Fibroblast of pulmonary artery (primary cell): ENCODE results near the gene COL11A1.
"Not testable (repeated sequence)": the region's sequence is repeated elsewhere in the genome, so short reads cannot be mapped to it uniquely, and the experiment has no call there.

Experiments
- DNase-seq: peaks from one replicate; pipeline ENCODE4 v3.0.0-alpha.2; 2010; ENCODE audit warnings: low read depth
- H3K4me3 ChIP-seq: replicated peaks from 2 replicates; pipeline ENCODE4 v1.5.1; 2011; ENCODE audit warnings: low read depth, mild to moderate bottlenecking, control low read depth, low read length, moderate library complexity
- TF ChIP-seq, protein P1 (sequence below): IDR thresholded peaks from 2 replicates; pipeline ENCODE4 v1.5.1; 2011; ENCODE audit warnings: mild to moderate bottlenecking, control low read depth, low read length, inconsistent platforms; ENCODE audit errors: missing control alignments

The COL11A1 gene

DNA sequence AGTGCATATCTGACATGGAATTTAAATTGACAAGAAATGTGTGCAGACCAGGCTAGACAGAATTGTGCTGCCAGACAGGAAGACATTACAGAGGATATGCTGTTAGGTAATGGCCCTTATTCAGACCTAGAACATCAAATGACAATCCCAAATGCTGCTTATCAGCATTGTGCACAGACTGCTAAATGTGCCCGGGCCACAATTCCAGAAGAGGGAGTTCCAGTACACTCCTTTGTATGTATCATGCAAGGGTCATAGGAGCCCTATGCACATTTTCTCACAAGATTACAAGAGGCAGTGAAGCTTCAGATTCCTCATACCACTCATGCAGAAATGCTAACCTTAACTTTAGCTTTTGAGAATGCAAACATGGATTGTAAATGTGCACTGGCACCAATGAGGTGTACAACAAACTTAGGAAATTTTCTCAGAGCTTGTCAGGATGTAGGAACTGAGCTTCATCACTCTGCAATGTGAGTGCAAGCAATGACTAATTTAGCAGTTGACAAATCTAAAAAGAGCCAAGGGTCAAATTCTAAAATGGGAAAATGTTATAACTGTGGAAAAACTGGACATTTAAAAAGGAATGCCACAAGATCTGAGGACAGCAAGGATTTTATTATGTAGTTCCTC is 273.5 kb downstream of the COL11A1 start:
- TF ChIP-seq, protein P1, sequence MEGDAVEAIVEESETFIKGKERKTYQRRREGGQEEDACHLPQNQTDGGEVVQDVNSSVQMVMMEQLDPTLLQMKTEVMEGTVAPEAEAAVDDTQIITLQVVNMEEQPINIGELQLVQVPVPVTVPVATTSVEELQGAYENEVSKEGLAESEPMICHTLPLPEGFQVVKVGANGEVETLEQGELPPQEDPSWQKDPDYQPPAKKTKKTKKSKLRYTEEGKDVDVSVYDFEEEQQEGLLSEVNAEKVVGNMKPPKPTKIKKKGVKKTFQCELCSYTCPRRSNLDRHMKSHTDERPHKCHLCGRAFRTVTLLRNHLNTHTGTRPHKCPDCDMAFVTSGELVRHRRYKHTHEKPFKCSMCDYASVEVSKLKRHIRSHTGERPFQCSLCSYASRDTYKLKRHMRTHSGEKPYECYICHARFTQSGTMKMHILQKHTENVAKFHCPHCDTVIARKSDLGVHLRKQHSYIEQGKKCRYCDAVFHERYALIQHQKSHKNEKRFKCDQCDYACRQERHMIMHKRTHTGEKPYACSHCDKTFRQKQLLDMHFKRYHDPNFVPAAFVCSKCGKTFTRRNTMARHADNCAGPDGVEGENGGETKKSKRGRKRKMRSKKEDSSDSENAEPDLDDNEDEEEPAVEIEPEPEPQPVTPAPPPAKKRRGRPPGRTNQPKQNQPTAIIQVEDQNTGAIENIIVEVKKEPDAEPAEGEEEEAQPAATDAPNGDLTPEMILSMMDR: no peak
- no peak overlapping the region for H3K4me3 ChIP-seq
- no peak for DNase-seq

DNA sequence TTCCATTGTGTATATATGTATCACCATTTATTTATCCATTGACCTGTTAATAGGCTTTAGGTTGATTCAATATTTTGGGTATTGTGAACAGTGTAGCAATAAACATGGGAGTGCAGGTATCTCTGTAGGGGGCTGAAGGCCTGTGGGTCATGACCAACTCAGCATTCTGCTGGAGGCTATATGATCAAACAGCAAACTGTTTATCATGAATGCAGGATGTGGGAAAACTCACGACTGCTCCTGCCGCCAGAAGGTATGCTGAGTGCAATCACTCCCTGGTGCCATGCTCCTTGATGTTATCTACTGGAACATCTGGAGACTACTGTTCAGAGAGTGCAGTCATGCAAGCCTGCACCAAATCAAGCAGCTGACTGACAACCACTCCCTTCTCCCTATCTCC is 275.2 kb downstream of the COL11A1 start:
- no peak overlapping the region for H3K4me3 ChIP-seq
- TF ChIP-seq, protein P1: no peak
- DNase-seq: no peak

DNA sequence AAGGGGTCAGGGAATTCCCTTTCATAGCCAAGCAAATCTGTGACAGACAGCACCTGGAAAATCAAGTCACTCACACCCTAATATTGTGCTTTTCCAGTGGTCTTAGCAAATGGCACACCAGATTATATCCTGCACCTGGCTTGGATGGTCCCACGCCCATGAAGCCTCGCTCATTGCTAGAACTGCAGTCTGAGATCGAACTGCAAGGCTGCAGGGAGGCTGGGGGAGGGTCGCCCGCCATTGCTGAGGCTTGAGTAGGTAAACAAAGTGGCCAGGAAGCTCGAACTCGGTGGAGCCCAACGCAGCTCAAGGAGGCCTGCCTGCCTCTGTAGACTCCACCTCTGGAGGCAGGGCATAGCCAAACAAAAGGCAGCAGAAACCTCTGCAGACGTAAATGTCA is 281.6 kb downstream of the COL11A1 start:
- not testable (repeated sequence) for H3K4me3 ChIP-seq, DNase-seq
